Prostate gland (tissue), 2 donors: ENCODE data around the gene ATP5F1D.

Source experiments
- POLR2A ChIP-seq: fragments of 450-650 bp; IDR thresholded peaks from one replicate; pipeline ENCODE4 v1.6.1; 2016; ENCODE audit warnings: antibody characterized with exemption, mild to moderate bottlenecking
- POLR2AphosphoS5 ChIP-seq: sonication (generic); formaldehyde crosslinking; IDR thresholded peaks from one replicate; pipeline ENCODE4 v1.6.1; 2017; ENCODE audit warnings: antibody characterized with exemption
- TF ChIP-seq, protein P1 (sequence below), 4 experiments: fragments of 200-600 bp in 2 of 4; fragments of 450-650 bp in 2 of 4; sonication (generic) in 2 of 4; IDR thresholded peaks; 1 replicate in 3 of 4; 2 replicates in 1 of 4; pipeline ENCODE4 v1.5.1; 2016 to 2019; ENCODE audit warnings: antibody characterized with exemption in 4 of 4, mild to moderate bottlenecking in 2 of 4, moderate library complexity in 2 of 4

GRCh38 chr19:1259876-1260748 is 18.6 kb downstream of the ATP5F1D start:
- TF ChIP-seq, protein P1, sequence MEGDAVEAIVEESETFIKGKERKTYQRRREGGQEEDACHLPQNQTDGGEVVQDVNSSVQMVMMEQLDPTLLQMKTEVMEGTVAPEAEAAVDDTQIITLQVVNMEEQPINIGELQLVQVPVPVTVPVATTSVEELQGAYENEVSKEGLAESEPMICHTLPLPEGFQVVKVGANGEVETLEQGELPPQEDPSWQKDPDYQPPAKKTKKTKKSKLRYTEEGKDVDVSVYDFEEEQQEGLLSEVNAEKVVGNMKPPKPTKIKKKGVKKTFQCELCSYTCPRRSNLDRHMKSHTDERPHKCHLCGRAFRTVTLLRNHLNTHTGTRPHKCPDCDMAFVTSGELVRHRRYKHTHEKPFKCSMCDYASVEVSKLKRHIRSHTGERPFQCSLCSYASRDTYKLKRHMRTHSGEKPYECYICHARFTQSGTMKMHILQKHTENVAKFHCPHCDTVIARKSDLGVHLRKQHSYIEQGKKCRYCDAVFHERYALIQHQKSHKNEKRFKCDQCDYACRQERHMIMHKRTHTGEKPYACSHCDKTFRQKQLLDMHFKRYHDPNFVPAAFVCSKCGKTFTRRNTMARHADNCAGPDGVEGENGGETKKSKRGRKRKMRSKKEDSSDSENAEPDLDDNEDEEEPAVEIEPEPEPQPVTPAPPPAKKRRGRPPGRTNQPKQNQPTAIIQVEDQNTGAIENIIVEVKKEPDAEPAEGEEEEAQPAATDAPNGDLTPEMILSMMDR (IDR thresholded peaks at IDR 0.05), result no peak
- TF ChIP-seq POLR2A (peak; percentile 9), POLR2AphosphoS5 (no peak)
